B cell (primary cell): ENCODE results near the gene RGP1. TPM values are rescaled to one million over a fixed set of nuclear protein-coding genes. Genes with fewer than 3 reads are reported as not detected.

Experiments used
- ATAC-seq: fragments of 200-7000 bp; cut with Tn5 transposase; one replicate; pipeline ENCODE4 v1.10.0; 2021; ENCODE audit warnings: low read depth, mild to moderate bottlenecking, moderate number of reproducible peaks, moderate library complexity
- CTCF ChIA-PET: fragments of 350-600 bp; sonication (Branson Sonifier 250); formaldehyde crosslinking; loops from one replicate; lab custom pipeline; 2021; ENCODE audit warnings: antibody characterized with exemption, inconsistent platforms; lab: Charles Lee
- POLR2A ChIA-PET: fragments of 350-600 bp; sonication (Branson Sonifier 250); formaldehyde crosslinking; loops from one replicate; lab custom pipeline; 2021; ENCODE audit warnings: antibody characterized with exemption; lab: Charles Lee
- DNase-seq: peaks from one replicate; pipeline ENCODE4 v3.0.0; 2013
- H2AFZ ChIP-seq: 2 replicates; pipeline ENCODE4 v1.6.1; 2012; ENCODE audit warnings: mild to moderate bottlenecking, low read depth, low read length; ENCODE audit not compliant: insufficient read depth, poor library complexity, severe bottlenecking
- H3K27ac ChIP-seq, 2 donors: 1 replicate in 1 of 2; 2 replicates in 1 of 2; pipeline ENCODE4 v1.5.1; 2012 to 2013; ENCODE audit warnings: low read length in 2 of 2, mild to moderate bottlenecking in 2 of 2, moderate library complexity in 1 of 2
- H3K27me3 ChIP-seq, 4 experiments: fragments of 200-600 bp in 1 of 4; sonication (generic) in 1 of 4; replicated peaks in 1 of 4; 1 replicate in 2 of 4; 2 replicates in 2 of 4; pipeline versions ENCODE4 v1.6.1 to v1.7.0; 2013 to 2016; ENCODE audit warnings: low read length in 3 of 4, mild to moderate bottlenecking in 2 of 4, mixed read lengths in 1 of 4, moderate library complexity in 1 of 4; ENCODE audit not compliant: insufficient read depth in 4 of 4, control insufficient read depth in 3 of 4; ENCODE audit errors: control extremely low read depth in 1 of 4
- H3K36me3 ChIP-seq, 2 experiments: replicated peaks in 1 of 2; 1 replicate in 1 of 2; 2 replicates in 1 of 2; pipeline versions ENCODE4 v1.6.1 to v1.7.1; 2013; ENCODE audit warnings: low read length in 1 of 2; ENCODE audit not compliant: insufficient read depth in 2 of 2, control insufficient read depth in 1 of 2; ENCODE audit errors: control extremely low read depth in 1 of 2, extremely low read depth in 1 of 2
- H3K4me1 ChIP-seq, 2 donors: fragments of 200-600 bp in 1 of 2; sonication (generic) in 1 of 2; 1 replicate in 1 of 2; 2 replicates in 1 of 2; pipeline versions ENCODE4 v1.5.1 to v1.6.1; 2013 to 2017; ENCODE audit warnings: low read length in 2 of 2; ENCODE audit not compliant: control insufficient read depth in 2 of 2, insufficient read depth in 2 of 2
- H3K4me2 ChIP-seq: replicated peaks from 2 replicates; pipeline ENCODE3; 2012; ENCODE audit warnings: mild to moderate bottlenecking, low read depth, low read length; ENCODE audit not compliant: poor library complexity, severe bottlenecking
- H3K4me3 ChIP-seq, 5 experiments: fragments of 200-600 bp in 1 of 5; sonication (generic) in 1 of 5; 1 replicate in 3 of 5; 2 replicates in 2 of 5; pipeline versions ENCODE4 v1.5.1 to v1.7.0; 2011 to 2016; ENCODE audit warnings: low read length in 4 of 5, mild to moderate bottlenecking in 4 of 5, low read depth in 2 of 5, control low read depth in 1 of 5, moderate library complexity in 1 of 5; ENCODE audit not compliant: insufficient read depth in 1 of 5; ENCODE audit errors: control extremely low read depth in 1 of 5, extremely low read depth in 1 of 5
- H3K79me2 ChIP-seq: fragments of 200-600 bp; sonication (generic); one replicate; pipeline ENCODE4 v1.6.0; 2016; ENCODE audit warnings: low read length; ENCODE audit not compliant: control insufficient read depth, insufficient read depth
- H3K9ac ChIP-seq: fragments of 200-600 bp; sonication (generic); 2 replicates; pipeline ENCODE4 v1.6.1; 2017; ENCODE audit warnings: mild to moderate bottlenecking, low read length, moderate library complexity
- H3K9me3 ChIP-seq, 3 donors: one replicate each; pipeline versions ENCODE4 v1.6.1 to v1.7.1; 2013; ENCODE audit warnings: low read length in 2 of 3; ENCODE audit not compliant: control insufficient read depth in 2 of 3, insufficient read depth in 1 of 3; ENCODE audit errors: control extremely low read depth in 1 of 3
- H4K20me1 ChIP-seq: 2 replicates; pipeline ENCODE4 v1.6.0; 2012; ENCODE audit warnings: mild to moderate bottlenecking, low read length; ENCODE audit not compliant: insufficient read depth, control insufficient read depth, poor library complexity, severe bottlenecking
- H3K27ac Mint-ChIP-seq: one replicate; pipeline ENCODE4 v1.8.0; 2021; ENCODE audit warnings: mixed read lengths
- H3K27me3 Mint-ChIP-seq: one replicate; pipeline ENCODE4 v1.8.0; 2021; ENCODE audit warnings: mixed read lengths
- H3K4me1 Mint-ChIP-seq: one replicate; pipeline ENCODE4 v1.8.0; 2021; ENCODE audit warnings: mixed read lengths
- H3K4me3 Mint-ChIP-seq: one replicate; pipeline ENCODE4 v1.8.0; 2021; ENCODE audit warnings: mixed read lengths
- H3K9me3 Mint-ChIP-seq: one replicate; pipeline ENCODE4 v1.8.0; 2022; ENCODE audit warnings: mixed read lengths; ENCODE audit not compliant: insufficient read depth
- EZH2 ChIP-seq: IDR thresholded peaks from 2 replicates; pipeline ENCODE4 v1.6.1; 2012; ENCODE audit warnings: borderline replicate concordance, low read depth, mild to moderate bottlenecking, moderate library complexity, low read length; ENCODE audit not compliant: insufficient read depth, poor library complexity, severe bottlenecking
- WGBS: methylation state at CpG from one replicate; pipeline ENCODE4 v1.1.5; 2013; ENCODE audit warnings: missing lambda C conversion rate; ENCODE audit not compliant: insufficient coverage; 5-methylcytosine and 5-hydroxymethylcytosine counted together
- intact Hi-C: fragments of 100-400 bp; cut with micrococcal nuclease; formaldehyde crosslinking; loops from one replicate; pipeline ENCODE4 v1.10.0; 2022
- polyA plus RNA-seq: library from polyadenylated mRNA; depleted of rRNA; stranded (reverse); fragments of >200 nt; gene quantifications from 2 replicates; pipeline ENCODE4 v1.2.3, GENCODE V29; 2012
- total RNA-seq, 2 donors: library from RNA; stranded (reverse); fragments of 120-200 nt in 1 of 2; gene quantifications; 1 replicate in 1 of 2; 2 replicates in 1 of 2; pipeline versions ENCODE4 v1.2.3 to v1.2.4, GENCODE V29; 2013 to 2022
- TF ChIP-seq, protein P1 (sequence below): fragments of 200-600 bp; IDR thresholded peaks from one replicate; pipeline ENCODE4 v1.8.0; 2022; ENCODE audit warnings: antibody characterized with exemption, mild to moderate bottlenecking

RGP1 gene
- total and polyA plus RNA-seq, 2 donors (not counting 1 experiment from before 2014, with no cell fraction given) = 17.6 to 42.3 TPM

- Histone ChIP-seq H3K27me3 (peaks cover 0 to 6% (median 3%) of the 10 kb centered on the region in 4 experiments), H3K27ac (no peak overlapping the region), H3K9me3 (no peaks in the 10 kb centered on the region), H3K36me3 (peaks cover 0 to 5% of the 10 kb centered on the region in 2 experiments), H3K9ac (no peak overlapping the region), H3K4me2 (no peak overlapping the region), H3K4me3 (no peak overlapping the region), H4K20me1 (peaks cover 9% of the 10 kb centered on the region), H3K79me2 (peaks cover 8% of the 10 kb centered on the region), H3K4me1 (peaks cover 5% of the 10 kb centered on the region in 2 donors), H2AFZ (no peak overlapping the region)
- Mint-ChIP-seq H3K27me3 (peaks cover 4% of the 10 kb centered on the region), H3K4me3 (peak overlapping the region; percentile 41), H3K9me3 (no peaks in the 10 kb centered on the region), H3K27ac (peak overlapping the region; percentile 26), H3K4me1 (peaks cover 9% of the 10 kb centered on the region)
- ChIA-PET POLR2A (interaction anchor here (1.5 kb wide), 1 partner anchor 36 kb away, joined by 3 read pairs; no protein-coding TSS in a partner anchor), CTCF (interaction anchor here (0.6 to 6.0 kb wide), 48 partner anchors 8 to 232 kb away, joined by 3 to 176 read pairs (median 5); partner anchors contain the start of genes CREB3, FAM221B, GBA2 and HINT2)
- intact Hi-C loops = loop anchor here (1.0 to 2.0 kb wide), 3 partner anchors 34 to 92 kb away; no protein-coding TSS in a partner anchor
- peak; percentile 92 for ATAC-seq
- 80% methylated on average over 28 of the region's 37 CpGs for WGBS
- peak; percentile 79 for DNase-seq
- TF ChIP-seq EZH2 = no peak
- TF ChIP-seq, protein P1, sequence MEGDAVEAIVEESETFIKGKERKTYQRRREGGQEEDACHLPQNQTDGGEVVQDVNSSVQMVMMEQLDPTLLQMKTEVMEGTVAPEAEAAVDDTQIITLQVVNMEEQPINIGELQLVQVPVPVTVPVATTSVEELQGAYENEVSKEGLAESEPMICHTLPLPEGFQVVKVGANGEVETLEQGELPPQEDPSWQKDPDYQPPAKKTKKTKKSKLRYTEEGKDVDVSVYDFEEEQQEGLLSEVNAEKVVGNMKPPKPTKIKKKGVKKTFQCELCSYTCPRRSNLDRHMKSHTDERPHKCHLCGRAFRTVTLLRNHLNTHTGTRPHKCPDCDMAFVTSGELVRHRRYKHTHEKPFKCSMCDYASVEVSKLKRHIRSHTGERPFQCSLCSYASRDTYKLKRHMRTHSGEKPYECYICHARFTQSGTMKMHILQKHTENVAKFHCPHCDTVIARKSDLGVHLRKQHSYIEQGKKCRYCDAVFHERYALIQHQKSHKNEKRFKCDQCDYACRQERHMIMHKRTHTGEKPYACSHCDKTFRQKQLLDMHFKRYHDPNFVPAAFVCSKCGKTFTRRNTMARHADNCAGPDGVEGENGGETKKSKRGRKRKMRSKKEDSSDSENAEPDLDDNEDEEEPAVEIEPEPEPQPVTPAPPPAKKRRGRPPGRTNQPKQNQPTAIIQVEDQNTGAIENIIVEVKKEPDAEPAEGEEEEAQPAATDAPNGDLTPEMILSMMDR = peak; percentile 93
Measured at GRCh38 chr9:35790385-35791296, 41.6 kb downstream of the RGP1 start.
